IPS DF 4.7 (cell line): ENCODE data around the gene MAD1L1.
"Not testable (repeated sequence)": the region's sequence is repeated elsewhere in the genome, so short reads cannot be mapped to it uniquely, and the experiment has no call there.

Experiments used
- DNase-seq: peaks from one replicate; pipeline ENCODE4 v3.0.0-alpha.2; 2013; ENCODE audit warnings: low spot score; ENCODE audit errors: extremely low read depth

The MAD1L1 gene

DNA sequence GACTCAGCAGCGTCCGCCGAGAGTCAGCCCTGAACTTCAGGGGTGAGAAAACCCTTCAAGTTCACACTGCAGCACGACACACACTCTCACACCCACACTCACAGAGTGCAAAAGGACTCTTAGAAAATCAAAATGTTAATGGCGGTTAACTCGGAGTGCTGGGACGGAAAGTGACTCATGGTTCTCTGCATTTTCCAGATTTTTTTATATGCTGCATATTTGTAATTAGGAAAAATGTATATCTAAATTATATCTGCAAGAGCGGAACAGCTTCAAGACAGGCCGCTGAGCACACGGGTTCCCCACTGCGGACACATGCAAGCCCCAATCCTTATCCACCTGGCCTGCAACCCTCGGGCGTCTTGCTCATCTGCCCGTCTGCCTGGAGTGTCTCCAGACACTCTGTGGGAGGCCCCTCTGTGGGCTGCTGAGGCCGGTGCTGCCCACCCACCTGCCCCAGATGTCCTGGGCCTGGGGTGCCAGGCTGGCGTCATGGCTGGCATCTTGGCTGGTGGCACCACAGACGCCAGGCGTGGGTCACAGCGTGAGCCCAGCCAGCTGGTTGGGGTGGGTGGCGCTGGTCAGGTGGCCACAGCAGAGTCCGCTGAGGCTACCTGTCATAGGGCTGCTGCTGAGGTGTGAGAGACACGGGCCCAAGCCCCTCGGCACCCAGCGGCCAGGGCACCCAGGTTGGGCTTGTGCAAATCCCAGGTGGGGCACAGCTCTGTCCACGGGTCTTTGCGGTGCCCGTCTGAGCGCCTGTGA lies 407.7 kb downstream of the MAD1L1 start:
- DNase-seq: not testable (repeated sequence)

DNA sequence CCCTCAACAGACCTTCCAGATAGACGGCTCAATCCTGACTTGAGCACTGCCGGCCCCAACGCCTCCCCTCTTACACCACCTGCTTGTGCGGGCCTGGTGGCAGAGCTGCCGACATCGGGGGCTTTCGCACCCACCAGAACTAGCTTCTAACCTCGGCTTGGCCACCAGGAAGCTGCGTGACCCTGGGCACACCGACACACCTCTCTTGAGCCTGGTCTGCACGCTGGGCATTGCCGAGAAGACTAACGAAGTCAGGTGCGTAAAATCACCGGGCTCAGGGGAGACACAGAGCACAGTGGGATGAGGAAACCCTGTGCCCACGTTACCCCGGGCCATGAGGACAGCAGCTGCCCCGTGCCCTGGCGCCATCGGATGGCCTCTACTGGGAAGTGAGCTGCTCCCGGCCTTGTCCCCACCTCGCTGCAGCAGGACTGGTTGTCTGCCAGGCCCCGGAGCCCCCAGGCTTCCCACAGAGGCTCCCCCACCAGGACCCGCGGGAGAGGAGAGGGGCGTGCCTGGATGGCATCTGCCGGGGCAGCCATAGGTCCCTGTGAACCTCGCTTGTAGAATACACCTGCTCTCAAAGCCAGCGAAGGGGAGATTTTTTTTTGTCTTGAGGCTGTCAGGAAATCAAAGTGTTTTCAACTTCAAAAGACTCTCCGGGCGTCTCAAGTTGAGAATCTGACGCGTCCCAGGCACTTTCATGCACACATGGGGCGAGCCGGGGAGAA lies 408.4 kb downstream of the MAD1L1 start:
- DNase-seq: not testable (repeated sequence)

DNA sequence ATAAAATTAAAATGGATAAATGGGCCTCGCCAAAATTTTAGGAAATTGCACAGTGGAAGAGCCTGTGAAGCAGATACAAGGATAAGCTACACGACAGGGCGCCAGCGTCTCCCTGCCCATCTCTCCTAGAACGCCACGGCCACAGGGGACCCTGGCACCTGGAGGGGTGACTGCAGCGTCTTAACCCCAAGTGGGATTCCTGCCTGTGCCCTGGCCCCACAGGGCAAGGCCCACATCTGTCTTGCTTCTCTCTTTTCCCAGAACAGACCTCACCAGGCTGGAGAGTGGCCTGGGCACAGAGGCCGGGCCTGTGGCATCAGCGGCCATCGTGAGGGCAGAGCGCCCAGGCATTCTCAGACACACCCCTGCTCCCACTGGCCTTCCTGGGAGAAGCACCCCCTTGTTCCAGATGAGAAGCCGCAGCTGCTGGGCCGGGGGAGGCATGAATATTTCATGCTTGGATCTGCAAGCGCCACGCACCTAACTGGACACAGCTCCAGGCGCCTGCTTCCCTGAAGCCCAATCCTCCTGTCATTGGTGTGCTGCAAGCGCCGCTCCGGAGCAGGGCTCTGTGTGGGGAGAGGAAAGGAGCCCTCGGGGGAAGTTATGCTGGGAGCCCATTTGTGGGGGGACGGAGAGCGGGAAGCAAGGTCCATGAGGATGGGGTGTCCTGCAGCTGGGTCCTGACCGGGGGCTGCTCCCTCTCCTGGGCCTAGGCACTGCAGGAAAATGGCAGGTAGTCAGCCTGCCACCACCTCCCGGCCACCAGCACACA lies 409.2 kb downstream of the MAD1L1 start:
- no peak for DNase-seq

- no peak for DNase-seq
Measured at GRCh38 chr7:1819259-1819841, 413.4 kb downstream of the MAD1L1 start.

GRCh38 chr7:1818575-1819258 lies 414.0 kb downstream of the MAD1L1 start:
- DNase-seq: no peak

- DNase-seq: no peak
Measured at GRCh38 chr7:1817061-1817712, 415.6 kb downstream of the MAD1L1 start.

DNA sequence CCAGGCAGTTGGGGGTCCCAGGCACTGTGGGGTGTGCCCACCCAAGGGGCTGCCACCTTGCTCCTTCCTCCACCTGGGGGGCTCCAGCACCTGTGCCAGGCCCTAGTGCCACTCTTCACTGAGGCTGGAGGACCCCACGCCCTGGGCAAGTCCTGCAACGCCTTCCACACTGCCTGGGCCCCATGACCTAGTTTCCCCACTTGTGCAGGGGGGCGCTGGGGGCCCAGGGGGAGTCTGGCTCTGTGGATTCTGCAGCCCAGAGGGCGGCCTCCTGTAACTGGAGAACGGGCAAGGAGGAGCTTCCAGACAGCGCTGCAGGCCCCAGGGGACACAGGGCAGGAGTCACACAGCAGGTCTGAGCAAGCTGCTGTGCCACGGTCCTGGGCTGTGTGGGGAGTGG lies 416.3 kb downstream of the MAD1L1 start:
- DNase-seq: not testable (repeated sequence)

DNA sequence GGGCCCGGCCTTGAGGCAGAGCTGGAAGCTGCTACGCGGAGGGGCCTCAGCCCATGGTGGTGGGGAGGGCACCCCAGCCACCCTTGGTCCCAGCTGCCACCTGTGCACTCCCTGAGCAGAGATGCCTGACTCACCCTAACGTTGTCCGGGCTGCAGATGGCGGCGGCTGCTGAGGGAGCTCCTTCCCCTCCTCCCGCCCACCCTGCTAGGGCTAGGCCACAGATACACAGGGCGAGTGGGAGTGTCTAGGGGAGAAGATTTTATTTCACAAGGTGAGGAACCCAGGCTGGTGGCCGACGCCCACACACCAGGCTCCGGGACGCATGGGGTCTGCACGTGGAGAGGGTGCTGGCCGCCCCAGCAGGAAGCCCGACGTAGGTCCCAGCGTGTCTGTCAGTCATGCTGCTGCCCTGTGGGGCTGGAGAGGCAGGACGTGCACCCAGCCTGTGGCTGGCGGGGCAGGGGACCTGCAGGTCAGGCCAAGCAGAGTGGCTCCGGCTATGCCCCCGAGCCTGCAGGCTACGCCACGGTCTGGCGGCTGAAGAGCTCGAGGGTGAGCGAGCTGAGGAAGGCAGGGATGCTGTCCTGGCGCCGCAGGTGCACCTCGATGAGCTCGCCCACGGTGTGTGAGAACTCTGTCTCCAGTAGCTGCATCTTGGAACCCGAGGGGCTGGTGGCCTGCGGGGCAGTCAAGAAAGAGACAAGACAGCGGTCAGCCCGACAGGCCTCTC lies 417.0 kb downstream of the MAD1L1 start:
- not testable (repeated sequence) for DNase-seq

DNA sequence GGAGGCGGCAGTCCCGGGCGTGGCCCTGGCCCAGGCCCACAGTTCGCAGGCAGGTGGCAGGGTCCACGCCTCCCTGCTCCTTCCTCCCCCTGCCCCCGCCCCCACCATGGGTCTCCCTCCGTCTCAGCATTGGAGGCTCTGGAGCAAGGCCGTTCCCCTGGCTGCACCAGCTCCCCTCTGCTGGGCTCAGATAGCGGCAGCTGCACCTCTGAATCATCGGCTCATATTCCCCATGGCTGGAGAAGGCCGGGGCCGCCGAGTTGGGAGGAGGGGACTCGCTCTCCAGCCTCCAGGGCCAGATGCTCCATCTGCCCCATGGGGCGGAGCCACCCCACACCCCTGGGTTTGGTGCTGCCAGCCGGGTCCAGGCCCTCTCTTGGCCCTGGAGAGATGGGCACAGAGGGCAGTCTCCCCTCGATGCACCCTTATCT lies 417.7 kb downstream of the MAD1L1 start:
- DNase-seq: no peak

- DNase-seq: no peak
Measured at GRCh38 chr7:1814089-1814811, 418.5 kb downstream of the MAD1L1 start.

GRCh38 chr7:1813394-1814088 lies 419.2 kb downstream of the MAD1L1 start:
- DNase-seq: no peak

DNA sequence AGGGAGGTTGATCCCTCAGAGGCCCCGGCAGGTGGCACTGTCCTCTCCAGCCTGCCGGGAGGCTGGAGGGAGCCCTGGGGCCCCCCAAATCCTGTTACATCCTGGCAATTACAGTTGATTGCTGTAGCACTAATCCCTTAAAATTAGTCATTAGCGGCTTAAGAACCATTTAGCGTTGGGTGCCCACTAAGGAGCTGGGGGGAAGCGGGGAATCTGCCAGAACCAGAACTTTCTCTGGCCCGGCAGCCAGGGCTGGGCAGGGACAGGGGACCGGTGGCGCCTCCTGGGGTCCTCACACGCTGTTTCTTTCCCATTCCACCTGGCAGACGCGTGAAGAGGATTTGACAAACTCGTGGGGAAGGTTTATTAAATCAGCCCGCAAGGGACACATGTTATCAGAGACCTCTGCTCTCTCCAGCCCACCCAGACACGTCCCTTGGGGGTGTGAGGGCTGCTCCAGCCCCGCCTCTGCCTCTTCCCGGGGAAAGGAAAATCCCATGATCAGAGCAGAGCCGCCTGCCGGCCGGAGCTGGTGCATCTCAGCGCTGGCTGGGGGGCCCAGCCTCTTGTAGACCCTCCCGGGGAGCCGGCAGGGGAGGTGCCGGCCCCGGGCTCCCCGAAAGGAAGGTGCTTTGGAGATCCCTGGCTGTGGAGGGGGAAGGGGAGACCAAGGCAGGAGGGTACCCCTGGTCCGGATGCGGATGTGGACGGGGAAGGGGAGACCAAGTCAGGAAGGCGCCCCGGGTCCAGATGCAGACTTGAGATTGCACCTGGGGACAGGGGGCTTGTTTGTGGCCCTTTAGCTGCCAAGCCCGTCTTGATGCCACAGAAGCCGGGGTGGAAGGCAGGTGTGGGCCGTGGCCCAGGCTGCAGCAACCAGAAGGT lies 420.0 kb downstream of the MAD1L1 start:
- no peak for DNase-seq

DNA sequence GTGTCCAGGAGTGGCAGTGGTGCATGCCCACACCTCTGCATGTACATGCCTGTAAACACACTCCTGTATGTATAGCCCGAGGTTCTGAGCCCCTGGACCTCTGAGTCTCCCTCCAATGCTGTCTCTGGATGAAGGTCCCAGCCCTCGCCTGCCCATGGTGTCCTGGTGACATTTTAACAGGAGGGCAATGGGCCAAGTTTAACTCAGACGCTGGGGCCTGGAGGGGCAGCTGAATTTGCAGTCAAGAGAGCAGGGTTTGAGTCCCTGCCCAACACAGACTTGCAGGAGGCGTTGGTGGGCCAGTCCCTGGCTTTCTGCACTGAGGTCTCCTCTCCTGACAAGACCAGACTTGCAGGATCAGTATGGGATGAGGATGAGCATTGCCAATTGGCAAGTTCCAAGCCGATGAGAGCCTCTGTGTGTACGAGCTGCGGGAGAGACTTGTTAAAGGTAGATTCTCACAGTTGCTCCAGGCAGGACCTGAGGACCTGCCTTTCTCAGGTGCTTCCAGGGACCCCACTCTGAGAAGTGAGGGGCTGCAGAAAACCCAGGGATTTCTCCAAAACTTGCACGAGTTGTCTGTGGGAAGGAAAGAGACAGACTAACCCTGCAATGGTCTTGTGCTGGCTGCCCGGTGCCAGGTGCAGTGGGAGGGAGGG lies 420.8 kb downstream of the MAD1L1 start:
- DNase-seq: no peak

GRCh38 chr7:1810961-1811849 lies 421.5 kb downstream of the MAD1L1 start:
- no peak for DNase-seq

GRCh38 chr7:1810521-1810920 lies 422.2 kb downstream of the MAD1L1 start:
- DNase-seq: no peak
